H9 (cell line): ENCODE measurements around the gene NBEA. TPM values are rescaled to one million over a fixed set of nuclear protein-coding genes. Genes with fewer than 3 reads are reported as not detected.

Experiments
- DNase-seq: peaks from one replicate; pipeline ENCODE4 v3.0.0-alpha.2; 2017
- H2AFZ ChIP-seq: one replicate; pipeline ENCODE4 v1.6.1; 2013; ENCODE audit warnings: mild to moderate bottlenecking, low read length, control low read depth, moderate library complexity
- H2AK5ac ChIP-seq: 2 replicates; pipeline ENCODE4 v1.6.1; 2013; ENCODE audit warnings: low read length, control low read depth, mixed read lengths; ENCODE audit not compliant: insufficient read length
- H2BK120ac ChIP-seq: one replicate; pipeline ENCODE4 v1.6.1; 2013; ENCODE audit warnings: low read depth, mild to moderate bottlenecking, low read length, control low read depth, inconsistent platforms; ENCODE audit not compliant: poor library complexity, severe bottlenecking
- H2BK12ac ChIP-seq: 2 replicates; pipeline ENCODE4 v1.6.1; 2013; ENCODE audit warnings: low read length, control low read depth, mixed read lengths, low read depth; ENCODE audit not compliant: insufficient read length
- H2BK15ac ChIP-seq: 2 replicates; pipeline ENCODE4 v1.6.1; 2013; ENCODE audit warnings: low read depth, low read length, control low read depth
- H2BK20ac ChIP-seq: one replicate; pipeline ENCODE4 v1.6.1; 2013; ENCODE audit warnings: low read depth, mild to moderate bottlenecking, low read length, control low read depth, inconsistent platforms; ENCODE audit not compliant: poor library complexity, severe bottlenecking
- H2BK5ac ChIP-seq: 2 replicates; pipeline ENCODE4 v1.6.1; 2013; ENCODE audit warnings: low read length, control low read depth, mixed read lengths; ENCODE audit not compliant: insufficient read length
- H3K14ac ChIP-seq: 2 replicates; pipeline ENCODE4 v1.6.1; 2013; ENCODE audit warnings: low read length, control low read depth; ENCODE audit not compliant: insufficient read depth
- H3K18ac ChIP-seq: 2 replicates; pipeline ENCODE4 v1.6.1; 2013; ENCODE audit warnings: low read depth, mild to moderate bottlenecking, mixed read lengths, low read length, control low read depth; ENCODE audit not compliant: insufficient read length
- H3K23ac ChIP-seq: 2 replicates; pipeline ENCODE4 v1.6.1; 2013; ENCODE audit warnings: low read length, control low read depth, mixed read lengths, low read depth; ENCODE audit not compliant: insufficient read length
- H3K23me2 ChIP-seq: 2 replicates; pipeline ENCODE4 v1.6.1; 2013; ENCODE audit warnings: low read depth, mild to moderate bottlenecking, mixed read lengths, low read length, control low read depth; ENCODE audit not compliant: insufficient read length, poor library complexity, severe bottlenecking
- H3K27ac ChIP-seq: 2 replicates; pipeline ENCODE4 v1.5.1; 2013; ENCODE audit warnings: low read length, control low read depth, mixed read lengths, low read depth; ENCODE audit not compliant: insufficient read length
- H3K27me3 ChIP-seq: 2 replicates; pipeline ENCODE4 v1.6.1; 2013; ENCODE audit warnings: low read length, control low read depth, inconsistent platforms; ENCODE audit not compliant: insufficient read depth
- H3K4ac ChIP-seq: 2 replicates; pipeline ENCODE4 v1.6.1; 2013; ENCODE audit warnings: low read depth, mild to moderate bottlenecking, control low read depth, inconsistent platforms, low read length, moderate library complexity
- H3K4me1 ChIP-seq: 2 replicates; pipeline ENCODE4 v1.6.1; 2013; ENCODE audit warnings: low read length, control low read depth, inconsistent platforms; ENCODE audit not compliant: insufficient read depth
- H3K4me2 ChIP-seq: 2 replicates; pipeline ENCODE4 v1.6.1; 2013; ENCODE audit warnings: low read length, control low read depth, mixed read lengths; ENCODE audit not compliant: insufficient read length, insufficient read depth
- H3K56ac ChIP-seq: 2 replicates; pipeline ENCODE4 v1.6.1; 2013; ENCODE audit warnings: low read depth, mild to moderate bottlenecking, mixed read lengths, low read length, control low read depth; ENCODE audit not compliant: insufficient read length
- H3K79me1 ChIP-seq: 2 replicates; pipeline ENCODE4 v1.6.1; 2013; ENCODE audit warnings: low read depth, mild to moderate bottlenecking, moderate library complexity, low read length, control low read depth, inconsistent platforms; ENCODE audit not compliant: insufficient read depth, poor library complexity, severe bottlenecking
- H3K79me2 ChIP-seq: 2 replicates; pipeline ENCODE4 v1.6.1; 2013; ENCODE audit warnings: low read length, control low read depth, inconsistent platforms; ENCODE audit not compliant: insufficient read depth
- H3K9ac ChIP-seq: 2 replicates; pipeline ENCODE4 v1.6.1; 2013; ENCODE audit warnings: low read length, control low read depth, mixed read lengths; ENCODE audit not compliant: insufficient read length; ENCODE audit errors: extremely low read depth
- H3K9me3 ChIP-seq: one replicate; pipeline ENCODE4 v1.6.1; 2013; ENCODE audit warnings: low read depth, low read length, inconsistent platforms; ENCODE audit not compliant: control insufficient read depth
- H3T11ph ChIP-seq: one replicate; pipeline ENCODE4 v1.6.1; 2013; ENCODE audit warnings: mild to moderate bottlenecking, low read length, control low read depth, inconsistent platforms
- H4K20me1 ChIP-seq: one replicate; pipeline ENCODE4 v1.6.1; 2013; ENCODE audit not compliant: control insufficient read depth, insufficient read length, insufficient read depth
- H4K5ac ChIP-seq: 2 replicates; pipeline ENCODE4 v1.6.1; 2013; ENCODE audit warnings: low read depth, mild to moderate bottlenecking, mixed read lengths, low read length, control low read depth; ENCODE audit not compliant: insufficient read length
- H4K8ac ChIP-seq: replicated peaks from 2 replicates; pipeline ENCODE4 v1.6.1; 2013; ENCODE audit warnings: low read length, control low read depth, mixed read lengths, low read depth; ENCODE audit not compliant: insufficient read length
- H4K91ac ChIP-seq: 2 replicates; pipeline ENCODE4 v1.6.1; 2013; ENCODE audit warnings: low read depth, mild to moderate bottlenecking, moderate library complexity, mixed read lengths, low read length, control low read depth; ENCODE audit not compliant: insufficient read length
- H3K27ac Mint-ChIP-seq, 3 experiments: 2 replicates in 2 of 3; 3 replicates in 1 of 3; pipeline ENCODE4 v1.8.0; 2020 to 2021; ENCODE audit warnings: mixed read lengths in 3 of 3, mild to moderate bottlenecking in 1 of 3, moderate library complexity in 1 of 3
- H3K27me3 Mint-ChIP-seq: 2 replicates; pipeline ENCODE4 v1.8.0; 2021; ENCODE audit warnings: low read depth, mild to moderate bottlenecking, moderate library complexity, mixed read lengths
- H3K36me3 Mint-ChIP-seq, 3 experiments: 2 replicates in 2 of 3; 3 replicates in 1 of 3; pipeline ENCODE4 v1.8.0; 2020 to 2021; ENCODE audit warnings: low read depth in 3 of 3, mixed read lengths in 3 of 3; ENCODE audit not compliant: insufficient read depth in 1 of 3
- H3K4me1 Mint-ChIP-seq, 2 experiments: 2 replicates each; pipeline ENCODE4 v1.8.0; 2020; ENCODE audit warnings: mixed read lengths in 2 of 2
- H3K4me3 Mint-ChIP-seq, 2 experiments: 2 replicates in 1 of 2; 3 replicates in 1 of 2; pipeline ENCODE4 v1.8.0; 2020 to 2021; ENCODE audit warnings: mild to moderate bottlenecking in 2 of 2, mixed read lengths in 2 of 2, moderate library complexity in 1 of 2
- H3K9me3 Mint-ChIP-seq, 2 experiments: 2 replicates in 1 of 2; 3 replicates in 1 of 2; pipeline ENCODE4 v1.8.0; 2020; ENCODE audit warnings: mild to moderate bottlenecking in 2 of 2, mixed read lengths in 2 of 2, moderate library complexity in 1 of 2
- WGBS: extraction: QIAGEN DNeasy Blood & Tissue Kit; methylation state at CpG from one replicate; pipeline ENCODE4 v1.1.7; 2013; ENCODE audit warnings: missing lambda C conversion rate, low lambda C conversion rate, mixed read lengths; ENCODE audit not compliant: insufficient read length; ENCODE audit errors: extremely low coverage; 5-methylcytosine and 5-hydroxymethylcytosine counted together
- total RNA-seq: library from RNA; stranded (reverse); gene quantifications from 2 replicates; pipeline ENCODE4 v1.2.1, GENCODE V29; 2021
- TF ChIP-seq, protein P1 (sequence below): fragments of 200-600 bp; sonication (generic); conservative IDR thresholded peaks from 3 replicates; pipeline ENCODE4 v1.8.0; 2021; ENCODE audit warnings: antibody characterized with exemption, mild to moderate bottlenecking

NBEA gene
- total RNA-seq, 1 experiment from 2014 or later: 17.3 TPM

- WGBS: no CpG with 5 or more reads among the region's 1 CpG
- Histone ChIP-seq H2AFZ (no peak overlapping the region), H2BK20ac (no peak overlapping the region), H2BK5ac (no peak overlapping the region), H2BK12ac (no peak overlapping the region), H4K5ac (no peak overlapping the region), H3K9ac (no peak overlapping the region), H3K4me1 (no peaks in the 10 kb centered on the region), H3T11ph (no peak overlapping the region), H3K23me2 (no peaks in the 10 kb centered on the region), H3K18ac (no peak overlapping the region), H3K27me3 (no peaks in the 10 kb centered on the region), H4K91ac (no peak overlapping the region), H4K8ac (no peak overlapping the region), H3K79me1 (no peaks in the 10 kb centered on the region), H3K14ac (no peak overlapping the region), H3K4me2 (no peak overlapping the region), H2AK5ac (no peak overlapping the region), H4K20me1 (no peaks in the 10 kb centered on the region), H3K79me2 (no peaks in the 10 kb centered on the region), H3K56ac (no peak overlapping the region), H2BK15ac (no peak overlapping the region), H3K23ac (no peak overlapping the region), H3K9me3 (no peaks in the 10 kb centered on the region), H3K4ac (no peak overlapping the region), H3K27ac (no peak overlapping the region), H2BK120ac (no peak overlapping the region)
- Mint-ChIP-seq H3K27ac (no peak overlapping the region), H3K9me3 (no peaks in the 10 kb centered on the region), H3K36me3 (no peaks in the 10 kb centered on the region; a peak in 1 of 7 replicates), H3K27me3 (no peaks in the 10 kb centered on the region), H3K4me1 (no peaks in the 10 kb centered on the region), H3K4me3 (no peak overlapping the region)
- TF ChIP-seq, protein P1, sequence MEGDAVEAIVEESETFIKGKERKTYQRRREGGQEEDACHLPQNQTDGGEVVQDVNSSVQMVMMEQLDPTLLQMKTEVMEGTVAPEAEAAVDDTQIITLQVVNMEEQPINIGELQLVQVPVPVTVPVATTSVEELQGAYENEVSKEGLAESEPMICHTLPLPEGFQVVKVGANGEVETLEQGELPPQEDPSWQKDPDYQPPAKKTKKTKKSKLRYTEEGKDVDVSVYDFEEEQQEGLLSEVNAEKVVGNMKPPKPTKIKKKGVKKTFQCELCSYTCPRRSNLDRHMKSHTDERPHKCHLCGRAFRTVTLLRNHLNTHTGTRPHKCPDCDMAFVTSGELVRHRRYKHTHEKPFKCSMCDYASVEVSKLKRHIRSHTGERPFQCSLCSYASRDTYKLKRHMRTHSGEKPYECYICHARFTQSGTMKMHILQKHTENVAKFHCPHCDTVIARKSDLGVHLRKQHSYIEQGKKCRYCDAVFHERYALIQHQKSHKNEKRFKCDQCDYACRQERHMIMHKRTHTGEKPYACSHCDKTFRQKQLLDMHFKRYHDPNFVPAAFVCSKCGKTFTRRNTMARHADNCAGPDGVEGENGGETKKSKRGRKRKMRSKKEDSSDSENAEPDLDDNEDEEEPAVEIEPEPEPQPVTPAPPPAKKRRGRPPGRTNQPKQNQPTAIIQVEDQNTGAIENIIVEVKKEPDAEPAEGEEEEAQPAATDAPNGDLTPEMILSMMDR: no peak
- DNase-seq: no peak
Measured at GRCh38 chr13:35548790-35549189, 606.7 kb downstream of the NBEA start.
